HepG2 (cell line): ENCODE data around the gene ALPK1. TPM values are rescaled to one million over a fixed set of nuclear protein-coding genes. Genes with fewer than 3 reads are reported as not detected.

Experiments
- ATAC-seq: fragments of 200-7000 bp; cut with Tn5 transposase; 3 replicates; pipeline ENCODE4 v1.9.1; 2020; ENCODE audit warnings: mild to moderate bottlenecking, moderate library complexity
- BruUV-seq: library from RNA; stranded (reverse); fragments of 400-500 nt; replicated peaks from 2 replicates; lab custom pipeline; 2021; lab: Mats Ljungman, UMichigan
- CTCF ChIA-PET: fragments of 300-600 bp; formaldehyde crosslinking; extraction: SDS; loops from one replicate; lab custom pipeline; 2021; ENCODE audit warnings: low total read pairs, inconsistent platforms, low intra/inter-chr PET ratio; lab: Yijun Ruan, JAX
- POLR2A ChIA-PET: fragments of 350-600 bp; sonication (Branson Sonifier 250); formaldehyde crosslinking; loops from one replicate; lab custom pipeline; 2020; ENCODE audit warnings: antibody characterized with exemption, inconsistent platforms; lab: Yijun Ruan, JAX
- DNase-seq: peaks from one replicate; pipeline ENCODE4 v3.0.0-alpha.2; 2015; ENCODE audit warnings: low spot score
- FAIRE-seq: peaks from 3 replicates; lab custom pipeline; 2011; peaks lifted over from hg19 to GRCh38; lab: Jason Lieb, UNC
- H2AFZ ChIP-seq: one replicate; pipeline ENCODE4 v1.6.1; 2011; ENCODE audit warnings: low read length, inconsistent platforms
- H3K27ac ChIP-seq: fragments of 300-600 bp; 3 replicates; pipeline ENCODE4 v1.8.0; 2011; ENCODE audit warnings: mixed run types, mild to moderate bottlenecking, mixed read lengths, low read length, inconsistent platforms; ENCODE audit not compliant: insufficient read depth; ENCODE audit errors: extremely low read length
- H3K27me3 ChIP-seq, 2 experiments: fragments of 200-600 bp in 1 of 2; 2 replicates in 1 of 2; 3 replicates in 1 of 2; pipeline versions ENCODE4 v1.6.0 to v1.8.0; 2011; ENCODE audit warnings: low read length in 2 of 2, mild to moderate bottlenecking in 2 of 2, moderate library complexity in 2 of 2, inconsistent platforms in 1 of 2; ENCODE audit not compliant: insufficient read depth in 2 of 2, control insufficient read depth in 1 of 2
- H3K36me3 ChIP-seq, 2 experiments: fragments of 200-600 bp in 1 of 2; replicated peaks in 1 of 2; 2 replicates in 1 of 2; 3 replicates in 1 of 2; pipeline versions ENCODE4 v1.5.1 to v1.8.0; 2011; ENCODE audit warnings: low read length in 2 of 2, inconsistent platforms in 1 of 2; ENCODE audit not compliant: insufficient read depth in 2 of 2, control insufficient read depth in 1 of 2
- H3K4me1 ChIP-seq: 2 replicates; pipeline ENCODE4 v1.5.1; 2012; ENCODE audit warnings: low read length, inconsistent platforms; ENCODE audit not compliant: insufficient read depth
- H3K4me2 ChIP-seq: 2 replicates; pipeline ENCODE4 v1.6.0; 2011; ENCODE audit warnings: low read depth, low read length, inconsistent platforms
- H3K4me3 ChIP-seq, 3 experiments: fragments of 200-600 bp in 1 of 3; sonication (generic), shearing (Covaris generic) in 1 of 3; replicated peaks in 1 of 3; 2 replicates each; pipeline ENCODE4 v1.5.1; 2011 to 2016; ENCODE audit warnings: low read length in 3 of 3, inconsistent platforms in 2 of 3, low read depth in 2 of 3, mild to moderate bottlenecking in 2 of 3, control low read depth in 1 of 3, mixed read lengths in 1 of 3; ENCODE audit not compliant: insufficient read depth in 1 of 3
- H3K79me2 ChIP-seq: one replicate; pipeline ENCODE4 v1.6.1; 2011; ENCODE audit warnings: low read length, inconsistent platforms; ENCODE audit not compliant: insufficient read depth
- H3K9ac ChIP-seq: 2 replicates; pipeline ENCODE4 v1.6.0; 2011; ENCODE audit warnings: mild to moderate bottlenecking, low read depth, low read length, inconsistent platforms; ENCODE audit not compliant: insufficient read depth
- H3K9me3 ChIP-seq: 2 replicates; pipeline ENCODE4 v1.5.1; 2012; ENCODE audit warnings: mild to moderate bottlenecking, low read length
- H4K20me1 ChIP-seq: 2 replicates; pipeline ENCODE4 v1.6.0; 2011; ENCODE audit warnings: inconsistent platforms, mild to moderate bottlenecking, low read length, moderate library complexity; ENCODE audit not compliant: insufficient read depth
- ATF7 ChIP-seq, 2 experiments: fragments of 450-650 bp in 1 of 2; sonication (generic) in 1 of 2; formaldehyde crosslinking in 1 of 2; IDR thresholded peaks; 2 replicates each; pipeline versions ENCODE4 v1.4.0 to v1.6.1; 2016 to 2020; ENCODE audit warnings: antibody characterized with exemption in 1 of 2, mild to moderate bottlenecking in 1 of 2, missing genetic modification reagents in 1 of 2
- CCDC6 ChIP-seq: sonication (generic); formaldehyde crosslinking; IDR thresholded peaks from 2 replicates; pipeline ENCODE4 v1.8.1; 2022; ENCODE audit warnings: mild to moderate bottlenecking, missing genetic modification reagents, moderate library complexity
- CREB1 ChIP-seq, 2 experiments: fragments of 450-650 bp in 1 of 2; IDR thresholded peaks; 2 replicates each; pipeline ENCODE4 v1.6.1; 2016 to 2017; ENCODE audit warnings: control low read depth in 1 of 2, mild to moderate bottlenecking in 1 of 2, missing compliant biosample characterization in 1 of 2, missing genetic modification characterization in 1 of 2
- GTF3A ChIP-seq: sonication (generic); formaldehyde crosslinking; conservative IDR thresholded peaks from 2 replicates; pipeline ENCODE4 v1.4.0; 2020; ENCODE audit warnings: mild to moderate bottlenecking, missing genetic modification reagents
- HMG20B ChIP-seq: conservative IDR thresholded peaks from 2 replicates; pipeline ENCODE4 v1.6.1; 2016; ENCODE audit warnings: missing genetic modification reagents, missing compliant biosample characterization
- POLR2AphosphoS5 ChIP-seq: IDR thresholded peaks from 2 replicates; pipeline ENCODE4 v1.6.1; 2012; ENCODE audit warnings: low read depth, low read length
- ZBTB42 ChIP-seq: sonication (generic); formaldehyde crosslinking; IDR thresholded peaks from 2 replicates; pipeline ENCODE4 v1.5.0; 2020; ENCODE audit warnings: mild to moderate bottlenecking, missing genetic modification reagents
- ZNF337 ChIP-seq: sonication (generic); formaldehyde crosslinking; IDR thresholded peaks from 2 replicates; pipeline ENCODE4 v1.5.1; 2020; ENCODE audit warnings: missing genetic modification reagents, low read depth, mild to moderate bottlenecking, borderline replicate concordance
- ZNF350 ChIP-seq: sonication (generic); formaldehyde crosslinking; IDR thresholded peaks from 2 replicates; pipeline ENCODE4 v1.4.0; 2020; ENCODE audit warnings: mild to moderate bottlenecking, low read depth, missing genetic modification reagents, borderline replicate concordance
- ZNF446 ChIP-seq: sonication (generic); formaldehyde crosslinking; IDR thresholded peaks from 2 replicates; pipeline ENCODE4 v1.5.0; 2020; ENCODE audit warnings: mild to moderate bottlenecking, missing genetic modification reagents
- ZNF644 ChIP-seq: IDR thresholded peaks from 2 replicates; pipeline ENCODE4 v1.6.1; 2016; ENCODE audit warnings: low read depth
- WGBS: methylation state at CpG from one replicate; pipeline ENCODE4 v1.1.6; 2017; ENCODE audit warnings: low lambda C conversion rate; 5-methylcytosine and 5-hydroxymethylcytosine counted together
- in situ Hi-C: cut with HindIII; loops from 2 replicates; pipeline ENCODE4 v1.10.0; 2017; ENCODE audit warnings: low pct_unique_long_range_greater_than_20kb; ENCODE audit not compliant: extremely low pct_ligation_motif_present
- intact Hi-C: fragments of 100-400 bp; cut with micrococcal nuclease; formaldehyde crosslinking; loops from one replicate; pipeline ENCODE4 v1.10.0; 2022; ENCODE audit not compliant: unreplicated experiment
- polyA plus RNA-seq, 8 experiments: library from polyadenylated mRNA; depleted of rRNA in 3 of 8; stranded (reverse) in 7 of 8; unstranded in 1 of 8; fragments of >200 nt; fragmentation: Illumina TruSeq in 4 of 8; extraction: Trizol in 4 of 8; gene quantifications; 2 replicates each; pipeline versions ENCODE4 v1.2.1 to v1.2.3, GENCODE V29; 2011 to 2016; ENCODE audit warnings: low read depth in 4 of 8, missing spikeins in 1 of 8, mixed read lengths in 1 of 8; ENCODE audit not compliant: insufficient read depth in 1 of 8
- total RNA-seq, 5 experiments: library from RNA; depleted of rRNA; stranded (reverse); fragments of >200 nt; fragmentation: Illumina TruSeq; extraction: Trizol; gene quantifications; 2 replicates each; pipeline ENCODE4 v1.2.3, GENCODE V29; 2016; ENCODE audit warnings: low read depth in 1 of 5
- TF ChIP-seq, protein P1 (sequence below): sonication (generic); formaldehyde crosslinking; IDR thresholded peaks from 2 replicates; pipeline ENCODE4 v1.8.0; 2022; ENCODE audit warnings: low read depth, missing genetic modification reagents
- TF ChIP-seq, protein P2 (sequence below): sonication (generic); formaldehyde crosslinking; IDR thresholded peaks from 2 replicates; pipeline ENCODE4 v1.8.1; 2023; ENCODE audit warnings: mild to moderate bottlenecking, moderate library complexity, missing genetic modification reagents
- TF ChIP-seq, protein P3 (sequence below): sonication (generic); formaldehyde crosslinking; IDR thresholded peaks from 2 replicates; pipeline ENCODE4 v1.4.0; 2020; ENCODE audit warnings: missing genetic modification reagents

Gene ALPK1
- total and polyA plus RNA-seq, 2 of the 13 experiments (the other 11 are each of a cell fraction or from before 2014, with no cell fraction given) = 0.61 to 1.3 TPM

DNA sequence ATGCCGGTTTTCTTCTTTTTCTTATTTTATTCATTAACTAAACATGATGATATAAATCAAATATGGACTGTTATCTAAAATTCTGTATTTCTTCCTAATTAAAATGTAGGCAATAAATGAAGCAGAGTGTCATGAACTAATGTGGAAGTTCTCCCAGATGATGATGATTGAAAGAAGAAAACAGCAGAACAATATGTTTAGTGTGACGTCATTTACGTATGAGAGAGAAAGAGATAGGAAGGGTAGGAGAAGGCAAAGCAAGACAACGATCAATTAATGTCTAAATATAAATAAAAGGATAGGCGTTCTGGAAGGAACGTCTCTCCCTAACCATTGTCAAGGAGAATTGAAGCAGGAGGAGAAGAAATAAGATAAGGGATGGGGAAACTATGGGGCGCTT lies 113.6 kb downstream of the ALPK1 start:
- intact Hi-C loops (no loop called here), in situ Hi-C loops (no loop called here)
- ATAC-seq (no peak), DNase-seq (no peak), FAIRE-seq (no peak)
- Histone ChIP-seq H3K9ac (no peak overlapping the region), H3K4me3 (no peak overlapping the region), H3K27me3 (no peaks in the 10 kb centered on the region), H3K79me2 (no peaks in the 10 kb centered on the region), H3K4me2 (no peak overlapping the region), H3K27ac (no peak overlapping the region), H2AFZ (no peak overlapping the region), H4K20me1 (no peaks in the 10 kb centered on the region), H3K36me3 (no peaks in the 10 kb centered on the region), H3K4me1 (no peaks in the 10 kb centered on the region), H3K9me3 (no peaks in the 10 kb centered on the region)
- CTCF ChIA-PET = no interaction called here
- BruUV-seq = no TSS peak
- no peak for TF ChIP-seq ZNF337 (CRISPR knock-in tag)
- TF ChIP-seq ATF7 (IDR thresholded peaks at IDR 0.05) = peak; percentile 95
- TF ChIP-seq ATF7 (CRISPR knock-in tag; IDR thresholded peaks at IDR 0.05) = no peak
- TF ChIP-seq ZNF446 = no peak
- TF ChIP-seq CREB1 (IDR thresholded peaks at IDR 0.05) = peak; percentile 93
- no peak for TF ChIP-seq CREB1 (CRISPR knock-in tag; IDR thresholded peaks at IDR 0.05)
- 46% methylated on average over 7 of the region's 7 CpGs for WGBS
- POLR2A ChIA-PET = no interaction called here

DNA sequence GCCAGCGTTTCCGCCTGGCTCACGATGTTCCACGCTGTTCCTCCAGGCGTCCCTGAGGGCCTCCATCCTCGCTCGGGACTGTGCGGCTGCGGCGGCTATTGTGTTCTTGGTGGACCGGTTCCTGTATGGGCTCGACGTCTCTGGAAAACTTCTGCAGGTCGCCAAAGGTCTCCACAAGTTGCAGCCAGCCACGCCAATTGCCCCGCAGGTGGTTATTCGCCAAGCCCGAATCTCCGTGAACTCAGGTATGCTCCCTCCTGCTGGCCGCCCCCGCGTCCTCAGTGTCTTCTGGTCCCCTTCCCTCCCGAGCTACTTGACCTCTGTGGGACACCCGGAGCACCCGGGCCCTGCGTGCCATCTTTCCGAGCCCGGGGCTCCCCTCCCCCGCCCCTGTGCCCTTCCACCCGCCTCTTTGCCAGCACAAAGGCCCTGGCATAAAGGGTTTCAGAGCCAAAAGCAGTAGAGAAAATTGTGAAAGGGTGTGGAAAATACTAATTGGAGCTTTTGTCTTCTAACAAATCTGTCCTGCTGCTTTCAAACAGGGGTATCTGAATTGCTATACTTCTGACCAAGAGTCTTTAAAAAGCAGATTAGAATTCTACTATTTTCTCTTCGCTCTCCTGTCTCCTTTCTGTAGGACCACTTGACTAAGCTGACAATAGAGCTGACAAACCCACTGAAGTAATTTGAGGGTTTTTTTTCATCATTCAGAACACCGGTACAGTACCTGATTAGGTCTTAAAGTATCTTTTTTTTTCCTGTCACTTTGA lies 114.8 kb downstream of the ALPK1 start:
- no peaks in the 10 kb centered on the region for H4K20me1 ChIP-seq
- ATAC-seq = no peak
- intact Hi-C loops = no loop called here
- no peak overlapping the region for H3K4me3 ChIP-seq
- WGBS = 66% methylated on average over 32 of the region's 32 CpGs
- no peaks in the 10 kb centered on the region for H3K27me3 ChIP-seq
- TF ChIP-seq HMG20B = no peak
- no peak for TF ChIP-seq GTF3A
- TF ChIP-seq, protein P1, sequence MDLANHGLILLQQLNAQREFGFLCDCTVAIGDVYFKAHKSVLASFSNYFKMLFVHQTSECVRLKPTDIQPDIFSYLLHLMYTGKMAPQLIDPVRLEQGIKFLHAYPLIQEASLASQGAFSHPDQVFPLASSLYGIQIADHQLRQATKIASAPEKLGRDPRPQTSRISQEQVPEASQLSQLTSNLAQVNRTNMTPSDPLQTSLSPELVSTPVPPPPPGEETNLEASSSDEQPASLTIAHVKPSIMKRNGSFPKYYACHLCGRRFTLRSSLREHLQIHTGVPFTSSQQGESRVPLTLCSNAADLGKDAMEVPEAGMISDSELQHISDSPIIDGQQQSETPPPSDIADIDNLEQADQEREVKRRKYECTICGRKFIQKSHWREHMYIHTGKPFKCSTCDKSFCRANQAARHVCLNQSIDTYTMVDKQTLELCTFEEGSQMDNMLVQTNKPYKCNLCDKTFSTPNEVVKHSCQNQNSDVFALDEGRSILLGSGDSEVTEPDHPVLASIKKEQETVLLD (CRISPR knock-in tag) = no peak
- TF ChIP-seq, protein P2, sequence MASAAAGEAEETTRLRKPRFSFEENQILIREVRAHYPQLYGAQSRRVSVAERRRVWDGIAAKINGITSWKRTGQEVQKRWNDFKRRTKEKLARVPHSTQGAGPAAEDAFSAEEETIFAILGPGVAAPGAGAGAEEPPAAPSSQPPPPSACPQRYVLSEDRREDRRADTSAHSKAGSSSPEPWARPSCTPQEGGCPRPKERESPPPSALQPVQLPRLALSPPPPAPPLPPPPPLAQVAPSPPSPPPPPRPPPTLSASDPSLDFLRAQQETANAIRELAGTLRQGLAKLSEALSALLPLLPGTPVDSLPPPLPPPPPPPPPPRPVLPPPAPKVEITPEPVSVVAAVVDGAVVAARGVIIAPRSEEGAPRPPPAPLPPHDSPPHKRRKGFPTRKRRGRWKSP = no peak
- TF ChIP-seq ZBTB42 (CRISPR knock-in tag) = no peak
- TF ChIP-seq, protein P3, sequence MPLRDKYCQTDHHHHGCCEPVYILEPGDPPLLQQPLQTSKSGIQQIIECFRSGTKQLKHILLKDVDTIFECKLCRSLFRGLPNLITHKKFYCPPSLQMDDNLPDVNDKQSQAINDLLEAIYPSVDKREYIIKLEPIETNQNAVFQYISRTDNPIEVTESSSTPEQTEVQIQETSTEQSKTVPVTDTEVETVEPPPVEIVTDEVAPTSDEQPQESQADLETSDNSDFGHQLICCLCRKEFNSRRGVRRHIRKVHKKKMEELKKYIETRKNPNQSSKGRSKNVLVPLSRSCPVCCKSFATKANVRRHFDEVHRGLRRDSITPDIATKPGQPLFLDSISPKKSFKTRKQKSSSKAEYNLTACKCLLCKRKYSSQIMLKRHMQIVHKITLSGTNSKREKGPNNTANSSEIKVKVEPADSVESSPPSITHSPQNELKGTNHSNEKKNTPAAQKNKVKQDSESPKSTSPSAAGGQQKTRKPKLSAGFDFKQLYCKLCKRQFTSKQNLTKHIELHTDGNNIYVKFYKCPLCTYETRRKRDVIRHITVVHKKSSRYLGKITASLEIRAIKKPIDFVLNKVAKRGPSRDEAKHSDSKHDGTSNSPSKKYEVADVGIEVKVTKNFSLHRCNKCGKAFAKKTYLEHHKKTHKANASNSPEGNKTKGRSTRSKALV = no peak
- TF ChIP-seq ZNF350 (CRISPR knock-in tag) = no peak
- TF ChIP-seq CCDC6 (CRISPR knock-in tag) = no peak
- no peak for TF ChIP-seq POLR2AphosphoS5
- TF ChIP-seq ZNF644 (CRISPR knock-in tag) = no peak
- TF ChIP-seq, all 625 proteins: peak for 0
- Histone ChIP-seq H3K79me2 (no peaks in the 10 kb centered on the region), H3K4me1 (no peaks in the 10 kb centered on the region), H3K27ac (no peak overlapping the region), H3K36me3 (no peaks in the 10 kb centered on the region), H3K9ac (no peak overlapping the region), H3K4me2 (no peak overlapping the region), H3K9me3 (no peaks in the 10 kb centered on the region), H2AFZ (no peak overlapping the region)
- BruUV-seq = no TSS peak
- FAIRE-seq = no peak
- no peak for DNase-seq
- POLR2A ChIA-PET = no interaction called here
- in situ Hi-C loops = no loop called here
- CTCF ChIA-PET = no interaction called here
